Measurements from ENCODE around the gene RGCC. TPM values are rescaled to one million over a fixed set of nuclear protein-coding genes. Genes with fewer than 3 reads are reported as not detected.

The RGCC gene
- total RNA-seq, 1 donor from 2014 or later: not detected

- H3K36me3 Mint-ChIP-seq (ENCODE audit: insufficient read depth): no peaks in the 10 kb centered on the region
- no peak overlapping the region for H3K4me3 Mint-ChIP-seq (ENCODE audit: low read depth)
- H3K27ac Mint-ChIP-seq: no peak overlapping the region
- no peak for TF ChIP-seq CTCF (IDR thresholded peaks at IDR 0.05; ENCODE audit: unreplicated experiment)
- H3K4me1 Mint-ChIP-seq (ENCODE audit: low read depth): no peaks in the 10 kb centered on the region
- DNase-seq (ENCODE audit: low spot score, unreplicated experiment): no peak
- H3K9me3 Mint-ChIP-seq (ENCODE audit: low read depth): no peaks in the 10 kb centered on the region
- H3K27me3 Mint-ChIP-seq: peaks cover 31% of the 10 kb centered on the region
These were observed 10.1 kb downstream of the RGCC start for GRCh38 chr13:41467425-41467945.

GRCh38 chr13:41468631-41469030 lies 11.3 kb downstream of the RGCC start:
- no peak for TF ChIP-seq CTCF (IDR thresholded peaks at IDR 0.05; ENCODE audit: unreplicated experiment)
- no peak for DNase-seq (ENCODE audit: low spot score, unreplicated experiment)
- Mint-ChIP-seq H3K4me3 (ENCODE audit: low read depth) (no peak overlapping the region), H3K36me3 (ENCODE audit: insufficient read depth) (no peaks in the 10 kb centered on the region), H3K27me3 (peaks cover 22% of the 10 kb centered on the region), H3K27ac (no peak overlapping the region), H3K4me1 (ENCODE audit: low read depth) (no peaks in the 10 kb centered on the region), H3K9me3 (ENCODE audit: low read depth) (no peaks in the 10 kb centered on the region)

GRCh38 chr13:41470196-41470595 lies 12.8 kb downstream of the RGCC start:
- Mint-ChIP-seq H3K4me3 (ENCODE audit: low read depth) (no peak overlapping the region), H3K4me1 (ENCODE audit: low read depth) (no peaks in the 10 kb centered on the region), H3K27me3 (peaks cover 20% of the 10 kb centered on the region), H3K36me3 (ENCODE audit: insufficient read depth) (no peaks in the 10 kb centered on the region), H3K9me3 (ENCODE audit: low read depth) (peaks cover 4% of the 10 kb centered on the region), H3K27ac (no peak overlapping the region)
- no peak for DNase-seq (ENCODE audit: low spot score, unreplicated experiment)
- TF ChIP-seq CTCF (IDR thresholded peaks at IDR 0.05; ENCODE audit: unreplicated experiment): no peak

GRCh38 chr13:41471785-41472184 lies 14.4 kb downstream of the RGCC start:
- DNase-seq (ENCODE audit: low spot score, unreplicated experiment): no peak
- no peaks in the 10 kb centered on the region for H3K4me1 Mint-ChIP-seq (ENCODE audit: low read depth)
- no peaks in the 10 kb centered on the region for H3K36me3 Mint-ChIP-seq (ENCODE audit: insufficient read depth)
- H3K27ac Mint-ChIP-seq: no peak overlapping the region
- H3K4me3 Mint-ChIP-seq (ENCODE audit: low read depth): no peak overlapping the region
- H3K27me3 Mint-ChIP-seq: peaks cover 10% of the 10 kb centered on the region
- TF ChIP-seq CTCF (IDR thresholded peaks at IDR 0.05; ENCODE audit: unreplicated experiment): no peak
- peaks cover 10% of the 10 kb centered on the region for H3K9me3 Mint-ChIP-seq (ENCODE audit: low read depth)

- no peak overlapping the region for H3K4me3 Mint-ChIP-seq (ENCODE audit: low read depth)
- no peak overlapping the region for H3K27ac Mint-ChIP-seq
- no peak for TF ChIP-seq CTCF (IDR thresholded peaks at IDR 0.05; ENCODE audit: unreplicated experiment)
- no peaks in the 10 kb centered on the region for H3K27me3 Mint-ChIP-seq
- H3K4me1 Mint-ChIP-seq (ENCODE audit: low read depth): no peaks in the 10 kb centered on the region
- peaks cover 21% of the 10 kb centered on the region for H3K9me3 Mint-ChIP-seq (ENCODE audit: low read depth)
- H3K36me3 Mint-ChIP-seq (ENCODE audit: insufficient read depth): no peaks in the 10 kb centered on the region
- DNase-seq (ENCODE audit: low spot score, unreplicated experiment): no peak
These were observed 29.9 kb downstream of the RGCC start for GRCh38 chr13:41487222-41487621.
